OCI-LY1 (cell line): Measurements from ENCODE around the gene TIRAP.

Experiments used
- H2AFZ ChIP-seq: fragments of 200-600 bp; sonication (generic), shearing (Covaris generic); 2 replicates; pipeline ENCODE4 v1.6.0; 2014; ENCODE audit warnings: antibody characterized with exemption, mild to moderate bottlenecking, low read length
- H3F3A ChIP-seq: fragments of 200-600 bp; sonication (generic), shearing (Covaris generic); 2 replicates; pipeline ENCODE4 v1.6.0; 2014; ENCODE audit warnings: mild to moderate bottlenecking, antibody characterized with exemption, low read length, moderate library complexity; ENCODE audit not compliant: insufficient read depth
- H3K27ac ChIP-seq: fragments of 200-600 bp; sonication (generic); 2 replicates; pipeline ENCODE4 v1.5.1; 2014; ENCODE audit warnings: low read length, mixed run types, mild to moderate bottlenecking, low read depth; ENCODE audit not compliant: poor library complexity, severe bottlenecking
- H3K27me3 ChIP-seq: fragments of 200-600 bp; sonication (generic); 2 replicates; pipeline ENCODE4 v1.6.0; 2014; ENCODE audit warnings: antibody characterized with exemption, mild to moderate bottlenecking, low read length, moderate library complexity; ENCODE audit not compliant: insufficient read depth
- H3K36me3 ChIP-seq: fragments of 200-600 bp; sonication (generic); 2 replicates; pipeline ENCODE4 v1.6.1; 2014; ENCODE audit warnings: mild to moderate bottlenecking, antibody characterized with exemption, low read length, moderate library complexity, mixed read lengths; ENCODE audit not compliant: insufficient read depth
- H3K4me1 ChIP-seq: fragments of 200-600 bp; sonication (generic); 2 replicates; pipeline ENCODE4 v1.5.1; 2014; ENCODE audit warnings: mild to moderate bottlenecking, low read length, moderate library complexity; ENCODE audit not compliant: insufficient read depth, severe bottlenecking
- H3K4me2 ChIP-seq: fragments of 200-600 bp; sonication (generic), shearing (Covaris generic); 2 replicates; pipeline ENCODE4 v1.6.1; 2014; ENCODE audit warnings: low read length
- H3K4me3 ChIP-seq: fragments of 200-600 bp; sonication (generic); 2 replicates; pipeline ENCODE4 v1.5.1; 2014; ENCODE audit warnings: low read length, low read depth, mild to moderate bottlenecking, mixed read lengths; ENCODE audit not compliant: poor library complexity, severe bottlenecking
- H3K79me2 ChIP-seq: fragments of 200-600 bp; shearing (Covaris generic); 2 replicates; pipeline ENCODE4 v1.6.1; 2016; ENCODE audit warnings: mixed run types, low read length, mixed read lengths; ENCODE audit not compliant: insufficient read depth
- H3K9ac ChIP-seq: fragments of 200-600 bp; sonication (generic), shearing (Covaris generic); 2 replicates; pipeline ENCODE4 v1.6.1; 2014; ENCODE audit warnings: mild to moderate bottlenecking, low read length, mixed read lengths
- H3K9me2 ChIP-seq: fragments of 200-600 bp; sonication (generic), shearing (Covaris generic); 2 replicates; pipeline ENCODE4 v1.6.1; 2014; ENCODE audit warnings: low read depth, mild to moderate bottlenecking, low read length, mixed read lengths
- H3K9me3 ChIP-seq: fragments of 200-600 bp; shearing (Covaris generic); 2 replicates; pipeline ENCODE4 v1.6.1; 2014; ENCODE audit warnings: low read length, mixed read lengths
- H4K20me1 ChIP-seq: fragments of 200-600 bp; sonication (generic), shearing (Covaris generic); 2 replicates; pipeline ENCODE4 v1.6.0; 2016; ENCODE audit warnings: mild to moderate bottlenecking, low read length; ENCODE audit not compliant: insufficient read depth
- EZH2 ChIP-seq: fragments of 200-600 bp; sonication (generic), shearing (Covaris generic); IDR thresholded peaks from 2 replicates; pipeline ENCODE4 v1.8.0; 2017; ENCODE audit warnings: borderline replicate concordance, mixed run types, mild to moderate bottlenecking, antibody characterized with exemption, low read length, moderate library complexity, mixed read lengths
- TF ChIP-seq, protein P1 (sequence below): fragments of 200-600 bp; sonication (generic), shearing (Covaris generic); IDR thresholded peaks from 2 replicates; pipeline ENCODE4 v1.5.1; 2017; ENCODE audit warnings: mild to moderate bottlenecking, antibody characterized with exemption, low read length, moderate library complexity, mixed read lengths

Gene TIRAP

DNA sequence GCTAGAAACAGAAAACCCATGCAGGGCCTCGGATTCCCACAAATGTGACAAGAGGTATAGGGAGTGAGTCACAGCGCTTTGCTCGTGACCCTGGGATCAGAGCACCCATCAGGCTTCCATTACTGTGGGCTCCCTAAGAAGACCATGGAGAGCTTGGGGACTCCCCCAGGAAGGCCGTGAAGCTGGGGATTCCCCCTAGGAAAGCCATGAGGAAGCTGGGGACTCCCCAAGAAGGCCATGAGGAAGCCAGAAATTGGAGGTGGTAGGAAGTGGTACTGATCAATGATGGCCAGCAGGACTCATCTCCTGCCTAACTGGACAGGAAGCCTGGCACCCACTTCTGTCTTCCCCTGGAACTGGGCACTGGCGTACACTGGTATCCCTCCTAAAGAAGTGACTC is 10.8 kb downstream of the TIRAP start:
- H4K20me1 ChIP-seq: no peaks in the 10 kb centered on the region
- H3K9me2 ChIP-seq: no peaks in the 10 kb centered on the region
- no peak overlapping the region for H2AFZ ChIP-seq
- H3K27ac ChIP-seq: no peak overlapping the region
- H3F3A ChIP-seq: no peaks in the 10 kb centered on the region
- no peaks in the 10 kb centered on the region for H3K27me3 ChIP-seq
- H3K4me3 ChIP-seq: no peak overlapping the region
- H3K4me1 ChIP-seq: no peaks in the 10 kb centered on the region
- H3K9me3 ChIP-seq: no peaks in the 10 kb centered on the region
- TF ChIP-seq, protein P1, sequence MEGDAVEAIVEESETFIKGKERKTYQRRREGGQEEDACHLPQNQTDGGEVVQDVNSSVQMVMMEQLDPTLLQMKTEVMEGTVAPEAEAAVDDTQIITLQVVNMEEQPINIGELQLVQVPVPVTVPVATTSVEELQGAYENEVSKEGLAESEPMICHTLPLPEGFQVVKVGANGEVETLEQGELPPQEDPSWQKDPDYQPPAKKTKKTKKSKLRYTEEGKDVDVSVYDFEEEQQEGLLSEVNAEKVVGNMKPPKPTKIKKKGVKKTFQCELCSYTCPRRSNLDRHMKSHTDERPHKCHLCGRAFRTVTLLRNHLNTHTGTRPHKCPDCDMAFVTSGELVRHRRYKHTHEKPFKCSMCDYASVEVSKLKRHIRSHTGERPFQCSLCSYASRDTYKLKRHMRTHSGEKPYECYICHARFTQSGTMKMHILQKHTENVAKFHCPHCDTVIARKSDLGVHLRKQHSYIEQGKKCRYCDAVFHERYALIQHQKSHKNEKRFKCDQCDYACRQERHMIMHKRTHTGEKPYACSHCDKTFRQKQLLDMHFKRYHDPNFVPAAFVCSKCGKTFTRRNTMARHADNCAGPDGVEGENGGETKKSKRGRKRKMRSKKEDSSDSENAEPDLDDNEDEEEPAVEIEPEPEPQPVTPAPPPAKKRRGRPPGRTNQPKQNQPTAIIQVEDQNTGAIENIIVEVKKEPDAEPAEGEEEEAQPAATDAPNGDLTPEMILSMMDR: no peak
- TF ChIP-seq EZH2: no peak
- no peak overlapping the region for H3K4me2 ChIP-seq
- H3K79me2 ChIP-seq: no peaks in the 10 kb centered on the region
- peaks cover 26% of the 10 kb centered on the region; the same call in 1 of the 2 replicates for H3K36me3 ChIP-seq
- no peak overlapping the region for H3K9ac ChIP-seq

DNA sequence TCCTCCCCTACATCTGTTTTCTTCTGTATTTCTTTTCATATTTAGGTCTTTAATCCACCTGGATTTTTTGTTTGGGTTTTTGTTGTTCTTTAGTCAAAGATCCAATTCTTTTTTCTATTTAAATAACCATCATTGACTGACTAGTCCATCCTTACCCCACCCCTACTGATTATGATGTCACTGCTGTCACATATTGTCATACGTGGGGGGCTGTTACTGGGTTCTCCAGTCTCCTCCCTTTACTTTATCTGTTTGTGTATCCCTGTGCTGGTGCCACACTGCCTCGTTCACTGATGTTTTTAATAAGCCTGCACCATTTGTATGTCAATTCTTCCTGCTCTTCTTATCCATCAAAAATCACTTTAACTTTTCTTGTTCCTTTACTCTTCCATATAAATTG is 14.1 kb downstream of the TIRAP start:
- Histone ChIP-seq H3K27me3 (no peaks in the 10 kb centered on the region), H3K36me3 (peaks cover 17% of the 10 kb centered on the region; the same call in 1 of the 2 replicates), H3K4me3 (no peak overlapping the region), H3K9ac (no peak overlapping the region), H3K9me2 (no peaks in the 10 kb centered on the region), H3F3A (no peaks in the 10 kb centered on the region), H4K20me1 (no peaks in the 10 kb centered on the region), H3K27ac (no peak overlapping the region), H3K4me1 (no peaks in the 10 kb centered on the region), H2AFZ (no peak overlapping the region), H3K4me2 (no peak overlapping the region), H3K79me2 (no peaks in the 10 kb centered on the region), H3K9me3 (no peaks in the 10 kb centered on the region)
- TF ChIP-seq EZH2: no peak
- TF ChIP-seq, protein P1: no peak

DNA sequence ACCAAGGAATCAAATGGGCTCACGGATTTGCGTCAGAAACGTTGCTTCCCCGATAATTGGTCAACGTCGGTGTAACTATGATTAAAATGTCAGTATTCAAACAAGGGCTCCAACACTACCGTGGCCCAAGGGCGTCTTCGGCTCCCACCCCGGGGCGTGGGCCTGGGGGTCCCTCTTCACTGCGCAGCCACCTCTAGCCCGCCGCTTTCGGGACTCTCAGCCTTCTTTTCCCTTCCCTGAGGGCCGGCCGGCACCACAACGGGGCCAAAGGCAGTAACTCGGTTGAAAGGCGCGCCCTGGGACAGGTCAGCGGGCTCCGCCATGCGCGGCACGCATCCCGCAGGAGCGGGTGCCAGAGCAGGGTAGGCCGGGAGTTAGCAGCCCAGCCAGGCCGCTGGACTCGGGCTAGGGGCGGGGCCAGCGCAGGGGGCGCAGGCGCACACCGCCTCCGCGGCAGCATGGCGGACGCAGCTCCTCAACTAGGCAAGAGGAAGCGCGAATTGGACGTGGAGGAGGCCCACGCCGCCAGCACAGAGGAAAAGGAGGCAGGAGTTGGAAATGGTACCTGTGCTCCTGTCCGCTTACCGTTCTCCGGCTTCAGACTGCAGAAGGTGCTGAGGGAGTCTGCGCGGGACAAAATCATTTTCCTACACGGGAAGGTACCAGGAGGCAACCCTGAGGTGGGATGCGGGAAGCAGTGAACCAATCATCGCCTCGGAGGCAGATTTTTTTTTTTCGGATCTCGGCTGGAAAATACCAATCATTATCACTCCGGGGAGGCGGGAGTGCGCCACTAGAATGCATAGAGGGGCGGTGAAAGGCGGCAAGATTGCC is 20.9 kb downstream of the TIRAP start, which contains the start of gene DCPS:
DCPS (plus strand) TSS at position 438 of the 834 bp plus-strand sequence; CDS start at position 459, 21 bp downstream.
- Histone ChIP-seq H3K4me1 (peaks cover 27% of the 10 kb centered on the region), H3K79me2 (0 out of 2 replicates have a peak, but pooled peaks cover 6% of the 10 kb centered on the region), H3K27me3 (no peaks in the 10 kb centered on the region), H3K36me3 (peaks cover 12% of the 10 kb centered on the region; the same call in 1 of the 2 replicates), H2AFZ (no peak within 1 kb of the TSS), H3K9me3 (no peaks in the 10 kb centered on the region), H3K9ac (peak within 1 kb of the TSS; percentile 90), H3K4me3 (peak within 1 kb of the TSS; percentile 79), H4K20me1 (no peaks in the 10 kb centered on the region), H3K27ac (peak within 1 kb of the TSS; percentile 64), H3K9me2 (no peaks in the 10 kb centered on the region), H3K4me2 (peak within 1 kb of the TSS; percentile 73), H3F3A (no peaks in the 10 kb centered on the region)
- TF ChIP-seq, protein P1: no peak
- TF ChIP-seq EZH2: no peak
